Epidermal melanocyte (primary cell): ENCODE measurements around the gene ZNF783.
"Not testable (repeated sequence)": the region's sequence is repeated elsewhere in the genome, so short reads cannot be mapped to it uniquely, and the experiment has no call there.

ENCODE experiments used
- DNase-seq: peaks from one replicate; pipeline ENCODE4 v3.0.0; 2011; ENCODE audit warnings: low spot score; ENCODE audit not compliant: insufficient read length

ZNF783 gene

GRCh38 chr7:149329766-149330334 lies 67.9 kb downstream of the ZNF783 start:
- DNase-seq = no peak

- no peak for DNase-seq
These were observed 69.0 kb downstream of the ZNF783 start for GRCh38 chr7:149330914-149331567.

GRCh38 chr7:149332602-149333320 lies 70.8 kb downstream of the ZNF783 start:
- not testable (repeated sequence) for DNase-seq

DNA sequence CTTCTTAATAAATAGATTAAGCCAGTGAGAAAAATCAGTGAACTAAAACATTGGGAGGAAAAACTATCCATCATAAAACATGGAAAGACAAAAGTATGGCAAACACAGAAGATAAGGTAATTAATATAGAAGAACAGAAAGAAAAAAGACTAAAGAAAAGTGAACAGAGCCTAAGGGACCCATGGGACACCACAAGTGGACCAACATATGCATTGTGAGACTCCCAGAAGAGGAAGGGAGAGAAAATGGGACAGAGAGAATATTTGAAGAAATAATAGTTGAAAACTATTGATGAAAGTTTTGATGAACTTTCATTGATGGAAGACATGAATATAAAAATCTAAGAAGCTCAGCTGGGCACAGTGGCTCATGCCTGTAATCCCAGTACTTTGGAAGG lies 71.3 kb downstream of the ZNF783 start:
- no peak for DNase-seq

- no peak for DNase-seq
These were observed 72.2 kb downstream of the ZNF783 start for GRCh38 chr7:149334219-149334618.
